HepG2 (cell line): ENCODE results near the gene DDO. TPM values are rescaled to one million over a fixed set of nuclear protein-coding genes. Genes with fewer than 3 reads are reported as not detected.

Experiments used
- ATAC-seq: fragments of 200-7000 bp; cut with Tn5 transposase; 3 replicates; pipeline ENCODE4 v1.9.1; 2020; ENCODE audit warnings: mild to moderate bottlenecking, moderate library complexity
- BruUV-seq: library from RNA; stranded (reverse); fragments of 400-500 nt; replicated peaks from 2 replicates; lab custom pipeline; 2021; lab: Mats Ljungman, UMichigan
- CTCF ChIA-PET: fragments of 300-600 bp; formaldehyde crosslinking; extraction: SDS; loops from one replicate; lab custom pipeline; 2021; ENCODE audit warnings: low total read pairs, inconsistent platforms, low intra/inter-chr PET ratio; lab: Yijun Ruan, JAX
- POLR2A ChIA-PET: fragments of 350-600 bp; sonication (Branson Sonifier 250); formaldehyde crosslinking; loops from one replicate; lab custom pipeline; 2020; ENCODE audit warnings: antibody characterized with exemption, inconsistent platforms; lab: Yijun Ruan, JAX
- DNase-seq: peaks from one replicate; pipeline ENCODE4 v3.0.0-alpha.2; 2015; ENCODE audit warnings: low spot score
- FAIRE-seq: peaks from 3 replicates; lab custom pipeline; 2011; peaks lifted over from hg19 to GRCh38; lab: Jason Lieb, UNC
- H2AFZ ChIP-seq: one replicate; pipeline ENCODE4 v1.6.1; 2011; ENCODE audit warnings: low read length, inconsistent platforms
- H3K27ac ChIP-seq: fragments of 300-600 bp; 3 replicates; pipeline ENCODE4 v1.8.0; 2011; ENCODE audit warnings: mixed run types, mild to moderate bottlenecking, mixed read lengths, low read length, inconsistent platforms; ENCODE audit not compliant: insufficient read depth; ENCODE audit errors: extremely low read length
- H3K27me3 ChIP-seq, 2 experiments: fragments of 200-600 bp in 1 of 2; 2 replicates in 1 of 2; 3 replicates in 1 of 2; pipeline versions ENCODE4 v1.6.0 to v1.8.0; 2011; ENCODE audit warnings: low read length in 2 of 2, mild to moderate bottlenecking in 2 of 2, moderate library complexity in 2 of 2, inconsistent platforms in 1 of 2; ENCODE audit not compliant: insufficient read depth in 2 of 2, control insufficient read depth in 1 of 2
- H3K36me3 ChIP-seq, 2 experiments: fragments of 200-600 bp in 1 of 2; replicated peaks in 1 of 2; 2 replicates in 1 of 2; 3 replicates in 1 of 2; pipeline versions ENCODE4 v1.5.1 to v1.8.0; 2011; ENCODE audit warnings: low read length in 2 of 2, inconsistent platforms in 1 of 2; ENCODE audit not compliant: insufficient read depth in 2 of 2, control insufficient read depth in 1 of 2
- H3K4me1 ChIP-seq: 2 replicates; pipeline ENCODE4 v1.5.1; 2012; ENCODE audit warnings: low read length, inconsistent platforms; ENCODE audit not compliant: insufficient read depth
- H3K4me2 ChIP-seq: 2 replicates; pipeline ENCODE4 v1.6.0; 2011; ENCODE audit warnings: low read depth, low read length, inconsistent platforms
- H3K4me3 ChIP-seq, 3 experiments: fragments of 200-600 bp in 1 of 3; sonication (generic), shearing (Covaris generic) in 1 of 3; replicated peaks in 1 of 3; 2 replicates each; pipeline ENCODE4 v1.5.1; 2011 to 2016; ENCODE audit warnings: low read length in 3 of 3, inconsistent platforms in 2 of 3, low read depth in 2 of 3, mild to moderate bottlenecking in 2 of 3, control low read depth in 1 of 3, mixed read lengths in 1 of 3; ENCODE audit not compliant: insufficient read depth in 1 of 3
- H3K79me2 ChIP-seq: one replicate; pipeline ENCODE4 v1.6.1; 2011; ENCODE audit warnings: low read length, inconsistent platforms; ENCODE audit not compliant: insufficient read depth
- H3K9ac ChIP-seq: 2 replicates; pipeline ENCODE4 v1.6.0; 2011; ENCODE audit warnings: mild to moderate bottlenecking, low read depth, low read length, inconsistent platforms; ENCODE audit not compliant: insufficient read depth
- H3K9me3 ChIP-seq: 2 replicates; pipeline ENCODE4 v1.5.1; 2012; ENCODE audit warnings: mild to moderate bottlenecking, low read length
- H4K20me1 ChIP-seq: 2 replicates; pipeline ENCODE4 v1.6.0; 2011; ENCODE audit warnings: inconsistent platforms, mild to moderate bottlenecking, low read length, moderate library complexity; ENCODE audit not compliant: insufficient read depth
- E2F1 ChIP-seq: sonication (generic); formaldehyde crosslinking; IDR thresholded peaks from 2 replicates; pipeline ENCODE4 v1.5.0; 2020; ENCODE audit warnings: missing genetic modification reagents
- SAP130 ChIP-seq: IDR thresholded peaks from 2 replicates; pipeline ENCODE4 v1.6.1; 2016; ENCODE audit warnings: low read depth
- SOX13 ChIP-seq, 3 experiments: fragments of 450-650 bp in 1 of 3; sonication (generic) in 1 of 3; formaldehyde crosslinking in 1 of 3; IDR thresholded peaks in 2 of 3; conservative IDR thresholded peaks in 1 of 3; 2 replicates each; pipeline versions ENCODE4 v1.5.0 to v1.6.1; 2016 to 2020; ENCODE audit warnings: antibody characterized with exemption in 1 of 3, mild to moderate bottlenecking in 1 of 3, missing compliant biosample characterization in 1 of 3, missing genetic modification reagents in 1 of 3, moderate library complexity in 1 of 3
- YEATS4 ChIP-seq: sonication (generic); formaldehyde crosslinking; IDR thresholded peaks from 2 replicates; pipeline ENCODE4 v1.4.0; 2020; ENCODE audit warnings: missing genetic modification reagents, borderline replicate concordance
- WGBS: methylation state at CpG from one replicate; pipeline ENCODE4 v1.1.6; 2017; ENCODE audit warnings: low lambda C conversion rate; 5-methylcytosine and 5-hydroxymethylcytosine counted together
- in situ Hi-C: cut with HindIII; loops from 2 replicates; pipeline ENCODE4 v1.10.0; 2017; ENCODE audit warnings: low pct_unique_long_range_greater_than_20kb; ENCODE audit not compliant: extremely low pct_ligation_motif_present
- intact Hi-C: fragments of 100-400 bp; cut with micrococcal nuclease; formaldehyde crosslinking; loops from one replicate; pipeline ENCODE4 v1.10.0; 2022; ENCODE audit not compliant: unreplicated experiment
- polyA plus RNA-seq, 8 experiments: library from polyadenylated mRNA; depleted of rRNA in 3 of 8; stranded (reverse) in 7 of 8; unstranded in 1 of 8; fragments of >200 nt; fragmentation: Illumina TruSeq in 4 of 8; extraction: Trizol in 4 of 8; gene quantifications; 2 replicates each; pipeline versions ENCODE4 v1.2.1 to v1.2.3, GENCODE V29; 2011 to 2016; ENCODE audit warnings: low read depth in 4 of 8, missing spikeins in 1 of 8, mixed read lengths in 1 of 8; ENCODE audit not compliant: insufficient read depth in 1 of 8
- total RNA-seq, 5 experiments: library from RNA; depleted of rRNA; stranded (reverse); fragments of >200 nt; fragmentation: Illumina TruSeq; extraction: Trizol; gene quantifications; 2 replicates each; pipeline ENCODE4 v1.2.3, GENCODE V29; 2016; ENCODE audit warnings: low read depth in 1 of 5

DDO gene
- total and polyA plus RNA-seq, 2 of the 13 experiments (the other 11 are each of a cell fraction or from before 2014, with no cell fraction given): 6.1 to 10.3 TPM

GRCh38 chr6:110399219-110400071, 15.9 kb downstream of the DDO start (continued):
- TF ChIP-seq SOX13 (IDR thresholded peaks at IDR 0.05) (no peak), SOX13 (CRISPR knock-in tag; conservative IDR thresholded peaks at IDR 0.05 in 1 of 2, IDR thresholded peaks at IDR 0.05 in 1 of 2) (no peak)

- WGBS: 87% methylated on average over 4 of the region's 4 CpGs
- Histone ChIP-seq H3K79me2 (no peaks in the 10 kb centered on the region), H3K27me3 (no peaks in the 10 kb centered on the region), H3K4me1 (no peaks in the 10 kb centered on the region), H4K20me1 (no peaks in the 10 kb centered on the region), H3K36me3 (no peaks in the 10 kb centered on the region), H3K27ac (no peak overlapping the region), H3K9me3 (no peaks in the 10 kb centered on the region), H2AFZ (no peak overlapping the region), H3K9ac (no peak overlapping the region), H3K4me2 (no peak overlapping the region), H3K4me3 (no peak overlapping the region)
- FAIRE-seq (no peak), DNase-seq (no peak), ATAC-seq (no peak)
- intact Hi-C loops: no loop called here
- BruUV-seq: no TSS peak
- POLR2A ChIA-PET: no interaction called here
- CTCF ChIA-PET: no interaction called here
- in situ Hi-C loops: loop anchor here (10.0 to 25.0 kb wide), 4 partner anchors 224 to 861 kb away; partner anchors contain the start of gene WASF1
- no peak for TF ChIP-seq YEATS4 (CRISPR knock-in tag)
- TF ChIP-seq E2F1 (CRISPR knock-in tag): no peak
- TF ChIP-seq SAP130 (CRISPR knock-in tag): no peak
Observed at GRCh38 chr6:110398778-110399177, 16.6 kb downstream of the DDO start.
